GM23248 (cell line): ENCODE results near the gene ZCRB1.

Source experiments
- EZH2 ChIP-seq: fragments of 200-600 bp; sonication (generic); IDR thresholded peaks from 2 replicates; pipeline ENCODE4 v1.6.1; 2018; ENCODE audit warnings: antibody characterized with exemption, mild to moderate bottlenecking; ENCODE audit not compliant: insufficient read depth, poor library complexity, severe bottlenecking
- EZH2phosphoT487 ChIP-seq: fragments of 200-600 bp; sonication (generic); IDR thresholded peaks from 2 replicates; pipeline ENCODE4 v1.6.1; 2018; ENCODE audit warnings: antibody characterized with exemption, moderate library complexity, mild to moderate bottlenecking, low read depth; ENCODE audit not compliant: insufficient read depth

DNA sequence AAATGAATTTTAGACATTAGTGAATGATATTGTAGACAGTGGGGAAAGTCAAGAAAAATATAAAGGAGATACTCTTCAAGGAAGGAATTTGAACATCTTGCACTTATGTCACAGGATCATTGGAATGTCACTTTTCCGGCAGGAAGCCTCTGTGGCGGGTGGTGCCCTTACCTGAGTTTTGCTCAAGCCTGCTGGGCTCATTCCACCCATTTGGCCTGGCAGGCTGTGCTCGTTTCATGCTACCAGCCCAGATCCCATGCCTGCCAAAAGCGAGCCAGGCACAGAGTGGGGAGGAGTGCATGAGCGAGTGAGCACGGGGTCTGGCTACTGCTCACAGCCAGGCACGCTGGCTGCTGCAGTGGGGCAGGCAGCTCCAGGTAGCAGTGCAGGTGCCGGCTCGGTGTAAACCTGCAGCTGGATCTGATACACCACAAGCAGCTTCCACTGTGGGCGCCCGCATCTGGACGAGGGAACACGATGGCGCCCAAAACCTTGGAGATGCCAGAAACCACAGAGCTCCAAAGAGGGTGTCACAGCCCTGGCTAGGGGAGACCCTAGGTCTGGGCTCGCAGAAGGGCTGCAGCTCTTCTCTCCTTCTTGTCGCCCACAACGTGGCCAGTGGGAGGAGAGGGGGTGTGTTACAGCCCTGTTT is 59.2 kb downstream of the ZCRB1 start:
- TF ChIP-seq EZH2 (no peak), EZH2phosphoT487 (no peak)
